Measurements from ENCODE around the gene C1orf116.

- TF ChIP-seq, protein P1, sequence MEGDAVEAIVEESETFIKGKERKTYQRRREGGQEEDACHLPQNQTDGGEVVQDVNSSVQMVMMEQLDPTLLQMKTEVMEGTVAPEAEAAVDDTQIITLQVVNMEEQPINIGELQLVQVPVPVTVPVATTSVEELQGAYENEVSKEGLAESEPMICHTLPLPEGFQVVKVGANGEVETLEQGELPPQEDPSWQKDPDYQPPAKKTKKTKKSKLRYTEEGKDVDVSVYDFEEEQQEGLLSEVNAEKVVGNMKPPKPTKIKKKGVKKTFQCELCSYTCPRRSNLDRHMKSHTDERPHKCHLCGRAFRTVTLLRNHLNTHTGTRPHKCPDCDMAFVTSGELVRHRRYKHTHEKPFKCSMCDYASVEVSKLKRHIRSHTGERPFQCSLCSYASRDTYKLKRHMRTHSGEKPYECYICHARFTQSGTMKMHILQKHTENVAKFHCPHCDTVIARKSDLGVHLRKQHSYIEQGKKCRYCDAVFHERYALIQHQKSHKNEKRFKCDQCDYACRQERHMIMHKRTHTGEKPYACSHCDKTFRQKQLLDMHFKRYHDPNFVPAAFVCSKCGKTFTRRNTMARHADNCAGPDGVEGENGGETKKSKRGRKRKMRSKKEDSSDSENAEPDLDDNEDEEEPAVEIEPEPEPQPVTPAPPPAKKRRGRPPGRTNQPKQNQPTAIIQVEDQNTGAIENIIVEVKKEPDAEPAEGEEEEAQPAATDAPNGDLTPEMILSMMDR (IDR thresholded peaks at IDR 0.05), result no peak
- TF ChIP-seq POLR2AphosphoS5 (IDR thresholded peaks at IDR 0.05), result no peak
- no peak for TF ChIP-seq POLR2A (IDR thresholded peaks at IDR 0.05)
- no peak for TF ChIP-seq EP300 (IDR thresholded peaks at IDR 0.05)
Observed at GRCh38 chr1:206974140-206974539, 58.4 kb downstream of the C1orf116 start.

Data from stomach (tissue), 4 donors.